Activated CD4-positive, alpha-beta T cell treated with anti-CD3 and anti-CD28 coated beads for 1 hour (primary cell): Measurements from ENCODE around the gene IRF2BPL.
A peak's percentile ranks its signal among the peaks of the same experiment; 100 is the strongest.
"Not testable (repeated sequence)": the region's sequence is repeated elsewhere in the genome, so short reads cannot be mapped to it uniquely, and the experiment has no call there.

Source experiments
- DNase-seq: peaks from one replicate; pipeline ENCODE4 v3.0.0-alpha.2; 2020

Gene IRF2BPL

GRCh38 chr14:77033622-77034589 is 5.4 kb upstream of the IRF2BPL start:
- DNase-seq = peak; percentile 54

GRCh38 chr14:77032844-77033621 is 4.5 kb upstream of the IRF2BPL start:
- peak; percentile 61 for DNase-seq

- DNase-seq = no peak
These were observed 4.0 kb upstream of the IRF2BPL start for GRCh38 chr14:77032491-77032843.

GRCh38 chr14:77031759-77032490 is 3.4 kb upstream of the IRF2BPL start:
- DNase-seq = no peak

- peak; percentile 56 for DNase-seq
These were observed 747 bp downstream of the IRF2BPL start for GRCh38 chr14:77027538-77028383.

- peak; percentile 43 for DNase-seq
These were observed 1.5 kb downstream of the IRF2BPL start for GRCh38 chr14:77026930-77027537.

- DNase-seq = no peak
These were observed 2.2 kb downstream of the IRF2BPL start for GRCh38 chr14:77026166-77026929.

GRCh38 chr14:77025744-77026165 is 2.8 kb downstream of the IRF2BPL start:
- no peak for DNase-seq

- peak; percentile 53 for DNase-seq
These were observed 4.3 kb downstream of the IRF2BPL start for GRCh38 chr14:77024171-77024691.

- DNase-seq = no peak
These were observed 5.2 kb downstream of the IRF2BPL start for GRCh38 chr14:77023001-77023996.

GRCh38 chr14:77022236-77022852 is 6.2 kb downstream of the IRF2BPL start:
- no peak for DNase-seq

GRCh38 chr14:77021424-77021823 is 7.1 kb downstream of the IRF2BPL start:
- not testable (repeated sequence) for DNase-seq

GRCh38 chr14:77018785-77019184 is 9.7 kb downstream of the IRF2BPL start:
- no peak for DNase-seq

GRCh38 chr14:77017666-77018065 is 10.8 kb downstream of the IRF2BPL start:
- no peak for DNase-seq

GRCh38 chr14:77014734-77015133 is 13.8 kb downstream of the IRF2BPL start:
- no peak for DNase-seq

- no peak for DNase-seq
These were observed 14.4 kb downstream of the IRF2BPL start for GRCh38 chr14:77014004-77014604.

- no peak for DNase-seq
These were observed 16.2 kb downstream of the IRF2BPL start for GRCh38 chr14:77012193-77012765.

GRCh38 chr14:77011245-77011644 is 17.3 kb downstream of the IRF2BPL start:
- DNase-seq = no peak
